IPS-20b (cell line): ENCODE measurements around the gene JADE2.
A peak's percentile ranks its signal among the peaks of the same experiment; 100 is the strongest.

Source experiments
- H3K27ac ChIP-seq: one replicate; pipeline ENCODE4 v1.5.1; 2013; ENCODE audit warnings: low read length
- H3K27me3 ChIP-seq: 2 replicates; pipeline ENCODE4 v1.6.1; 2013; ENCODE audit warnings: mild to moderate bottlenecking, low read length, inconsistent platforms; ENCODE audit not compliant: insufficient read depth
- H3K36me3 ChIP-seq: 2 replicates; pipeline ENCODE4 v1.6.1; 2013; ENCODE audit warnings: low read depth, mild to moderate bottlenecking, inconsistent platforms, low read length, moderate library complexity; ENCODE audit not compliant: insufficient read depth
- H3K4me1 ChIP-seq: 2 replicates; pipeline ENCODE4 v1.6.1; 2013; ENCODE audit warnings: mild to moderate bottlenecking, control low read depth, inconsistent platforms, low read length, moderate library complexity; ENCODE audit not compliant: insufficient read depth
- H3K4me3 ChIP-seq: 2 replicates; pipeline ENCODE4 v1.5.1; 2013; ENCODE audit warnings: mild to moderate bottlenecking, low read length, inconsistent platforms
- H3K9ac ChIP-seq: 2 replicates; pipeline ENCODE4 v1.6.1; 2013; ENCODE audit warnings: low read depth, mild to moderate bottlenecking, inconsistent platforms, low read length, moderate library complexity
- H3K9me3 ChIP-seq: 2 replicates; pipeline ENCODE4 v1.6.1; 2013; ENCODE audit warnings: mild to moderate bottlenecking, low read depth, low read length, inconsistent platforms; ENCODE audit not compliant: insufficient read depth

JADE2 gene

DNA sequence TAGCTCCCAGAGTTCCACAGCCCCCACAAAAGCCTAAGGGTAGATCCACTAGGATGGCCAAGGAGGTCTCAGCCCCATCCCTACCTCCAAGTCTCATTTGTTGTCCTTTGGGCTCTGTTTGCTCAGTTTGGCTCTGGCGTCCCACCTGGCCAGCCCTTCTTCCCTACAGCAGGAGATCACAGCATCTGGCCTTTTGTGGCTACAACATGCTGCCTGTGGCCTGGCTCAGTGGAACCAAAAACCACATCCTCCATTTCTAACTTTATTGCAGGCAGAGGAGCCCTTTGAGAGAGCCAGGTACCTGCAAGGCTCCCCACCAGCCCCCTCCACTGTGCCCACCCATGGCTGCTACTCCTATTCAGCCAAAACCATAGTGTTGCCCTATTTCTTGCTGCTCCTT lies 11.4 kb downstream of the JADE2 start:
- Histone ChIP-seq H3K27me3 (no peaks in the 10 kb centered on the region), H3K9ac (no peak overlapping the region), H3K4me1 (peaks cover 27% of the 10 kb centered on the region), H3K4me3 (no peak overlapping the region), H3K36me3 (peaks cover 44% of the 10 kb centered on the region), H3K9me3 (no peaks in the 10 kb centered on the region), H3K27ac (no peak overlapping the region)

GRCh38 chr5:134537297-134537696 lies 11.8 kb downstream of the JADE2 start:
- Histone ChIP-seq H3K9ac (no peak overlapping the region), H3K36me3 (peaks cover 48% of the 10 kb centered on the region), H3K4me1 (peaks cover 26% of the 10 kb centered on the region), H3K27me3 (no peaks in the 10 kb centered on the region), H3K9me3 (no peaks in the 10 kb centered on the region), H3K27ac (no peak overlapping the region), H3K4me3 (no peak overlapping the region)

GRCh38 chr5:134538296-134538695 lies 12.8 kb downstream of the JADE2 start:
- Histone ChIP-seq H3K4me3 (no peak overlapping the region), H3K27ac (peak overlapping the region; percentile 19), H3K9ac (no peak overlapping the region), H3K4me1 (peaks cover 23% of the 10 kb centered on the region), H3K9me3 (no peaks in the 10 kb centered on the region), H3K27me3 (no peaks in the 10 kb centered on the region), H3K36me3 (peaks cover 48% of the 10 kb centered on the region)

GRCh38 chr5:134539732-134540131 lies 14.3 kb downstream of the JADE2 start:
- H3K27me3 ChIP-seq, result no peaks in the 10 kb centered on the region
- peaks cover 17% of the 10 kb centered on the region for H3K4me1 ChIP-seq
- no peaks in the 10 kb centered on the region for H3K9me3 ChIP-seq
- H3K9ac ChIP-seq, result peak overlapping the region; percentile 60; the same call in 1 of the 2 replicates
- peak overlapping the region; percentile 37; the same call in 1 of the 2 replicates for H3K4me3 ChIP-seq
- peaks cover 57% of the 10 kb centered on the region for H3K36me3 ChIP-seq
- peak overlapping the region; percentile 70 for H3K27ac ChIP-seq

DNA sequence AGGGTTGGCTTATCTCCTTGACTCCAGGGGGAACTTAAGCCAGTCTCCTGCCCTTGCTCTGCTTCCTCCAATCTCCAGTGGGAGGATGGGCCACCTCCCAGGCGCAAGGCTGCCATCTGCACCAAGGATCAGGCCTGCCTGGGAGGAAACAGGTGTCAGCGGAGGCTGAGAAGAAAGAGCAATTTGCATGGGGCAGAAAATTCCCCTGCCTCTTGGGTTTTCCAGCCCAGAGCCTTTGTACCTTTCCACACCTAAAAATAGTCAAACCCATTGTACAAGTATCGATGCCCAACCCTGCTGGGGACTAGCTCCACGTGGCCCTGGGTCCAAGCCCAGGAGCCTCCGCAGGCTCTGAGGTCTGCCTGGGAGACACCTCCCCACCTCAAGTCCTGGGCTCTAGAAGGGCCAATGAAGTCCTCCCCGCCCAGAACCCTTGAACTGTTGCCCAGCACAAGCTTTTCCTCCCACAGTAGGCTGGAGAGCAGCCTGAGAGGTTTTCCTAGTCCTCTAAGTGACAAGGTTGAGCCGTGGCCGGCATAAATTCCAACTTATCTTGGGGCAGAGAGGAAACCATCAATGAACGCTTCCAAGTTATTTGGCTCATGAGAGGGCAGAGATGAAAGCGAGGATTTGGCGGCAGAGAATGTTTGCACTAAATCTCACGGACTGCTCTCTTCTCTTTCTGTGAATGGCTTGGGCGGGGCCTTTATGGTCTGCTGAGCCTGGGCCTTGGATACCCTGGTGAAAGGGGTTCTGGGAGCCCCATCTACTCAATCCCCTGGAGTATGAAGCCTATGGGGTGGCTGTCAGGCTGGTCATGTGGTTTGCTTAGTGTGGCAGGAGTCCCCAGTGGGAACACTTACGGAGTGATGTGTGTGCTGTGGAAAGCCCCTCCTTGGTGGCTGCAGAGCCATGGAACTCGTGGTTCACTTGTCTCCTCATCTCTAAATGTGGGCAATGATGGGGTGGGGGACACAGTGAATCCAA lies 15.6 kb downstream of the JADE2 start:
- H3K9ac ChIP-seq, result peak overlapping the region; percentile 60
- peaks cover 62% of the 10 kb centered on the region for H3K36me3 ChIP-seq
- H3K4me1 ChIP-seq, result peaks cover 15% of the 10 kb centered on the region; the same call in 1 of the 2 replicates

DNA sequence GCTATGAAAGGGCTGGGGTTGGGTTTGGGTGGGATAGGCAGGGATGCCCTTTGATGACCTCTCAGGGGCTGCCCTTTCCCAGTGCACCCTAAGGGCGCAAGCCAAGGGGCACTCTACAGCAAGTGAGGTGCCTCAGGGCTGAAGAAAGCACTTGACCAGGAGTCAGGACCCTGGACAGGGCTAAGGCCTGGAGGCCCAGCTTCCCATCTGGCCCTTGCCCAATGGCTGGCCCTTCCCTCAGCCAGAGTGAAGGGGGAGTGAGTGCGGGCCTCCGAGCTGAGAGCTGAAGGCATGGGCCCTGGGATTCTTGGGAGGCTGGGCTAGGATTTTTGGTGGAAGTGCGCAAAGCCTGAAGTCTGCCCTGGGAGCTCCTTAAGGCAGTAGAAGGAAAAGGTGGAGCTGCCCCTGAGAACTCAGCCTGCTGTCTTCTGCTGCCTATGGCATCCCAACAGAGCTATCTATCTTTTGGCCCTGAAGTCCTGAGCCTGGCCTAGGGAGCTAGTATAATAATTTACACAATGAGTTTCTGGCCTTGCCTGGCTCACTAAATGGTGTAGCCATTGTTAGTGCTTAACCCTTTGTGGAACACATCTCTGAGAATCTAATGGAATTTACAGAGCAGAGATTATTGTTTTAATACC lies 16.4 kb downstream of the JADE2 start:
- H3K27me3 ChIP-seq, result no peaks in the 10 kb centered on the region
- peaks cover 15% of the 10 kb centered on the region; the same call in 1 of the 2 replicates for H3K4me1 ChIP-seq
- H3K4me3 ChIP-seq, result no peak overlapping the region
- no peak overlapping the region for H3K27ac ChIP-seq
- peaks cover 60% of the 10 kb centered on the region for H3K36me3 ChIP-seq
- no peak overlapping the region for H3K9ac ChIP-seq
- H3K9me3 ChIP-seq, result no peaks in the 10 kb centered on the region

More for the DNA sequence above, 15.6 kb downstream of the JADE2 start:
- H3K27ac ChIP-seq, result peak overlapping the region; percentile 70
- H3K9me3 ChIP-seq, result no peaks in the 10 kb centered on the region
- no peaks in the 10 kb centered on the region for H3K27me3 ChIP-seq
- H3K4me3 ChIP-seq, result peak overlapping the region; percentile 37; the same call in 1 of the 2 replicates

DNA sequence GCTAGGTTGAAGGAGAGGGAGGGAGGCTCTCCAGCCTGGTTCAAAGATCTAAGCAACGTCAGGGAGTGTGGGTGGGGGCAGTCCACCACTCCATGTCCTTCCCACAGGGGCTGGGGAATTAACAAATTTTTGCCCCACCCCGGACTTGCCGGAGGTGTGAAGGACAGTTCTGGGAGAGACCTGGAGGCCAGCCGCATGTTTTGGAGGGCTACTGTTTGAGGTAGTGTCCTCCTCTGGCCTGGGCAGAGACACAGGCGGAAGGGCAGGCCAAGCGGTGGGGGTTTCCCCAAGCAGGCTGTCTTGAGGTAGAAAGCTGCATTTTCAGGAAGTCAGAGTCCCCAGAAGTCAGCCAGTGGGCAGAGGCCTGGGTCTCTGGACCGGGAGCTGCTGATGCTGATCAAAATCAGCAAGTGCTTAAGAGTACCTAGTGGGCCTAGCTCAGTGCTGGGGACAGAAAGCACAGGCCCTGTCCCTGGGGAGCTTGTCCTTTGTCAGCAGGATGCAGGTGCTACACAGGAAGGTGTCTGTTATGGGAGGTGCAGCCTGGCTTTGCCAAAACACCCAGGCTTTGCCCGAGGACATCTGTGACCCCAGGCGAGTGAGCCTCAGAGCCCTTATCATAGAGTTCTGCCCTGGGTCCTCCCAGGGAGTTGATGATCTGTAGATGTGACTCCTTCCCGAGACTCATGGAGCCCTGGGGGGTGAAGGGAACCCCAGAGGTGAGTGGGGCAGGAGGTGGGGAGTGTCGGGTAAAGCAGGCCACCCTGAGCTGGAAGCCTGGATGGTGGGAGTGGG lies 18.5 kb downstream of the JADE2 start:
- Histone ChIP-seq H3K9me3 (no peaks in the 10 kb centered on the region), H3K4me3 (no peak overlapping the region), H3K27ac (no peak overlapping the region), H3K27me3 (no peaks in the 10 kb centered on the region), H3K36me3 (peaks cover 60% of the 10 kb centered on the region), H3K9ac (no peak overlapping the region), H3K4me1 (peaks cover 21% of the 10 kb centered on the region; the same call in 1 of the 2 replicates)

- peaks cover 17% of the 10 kb centered on the region; the same call in 1 of the 2 replicates for H3K4me1 ChIP-seq
- no peaks in the 10 kb centered on the region for H3K9me3 ChIP-seq
- H3K36me3 ChIP-seq, result peaks cover 66% of the 10 kb centered on the region
- no peak overlapping the region for H3K9ac ChIP-seq
- no peak overlapping the region for H3K27ac ChIP-seq
- H3K27me3 ChIP-seq, result no peaks in the 10 kb centered on the region
- H3K4me3 ChIP-seq, result no peak overlapping the region
Measured at GRCh38 chr5:134545070-134545868, 19.8 kb downstream of the JADE2 start.

DNA sequence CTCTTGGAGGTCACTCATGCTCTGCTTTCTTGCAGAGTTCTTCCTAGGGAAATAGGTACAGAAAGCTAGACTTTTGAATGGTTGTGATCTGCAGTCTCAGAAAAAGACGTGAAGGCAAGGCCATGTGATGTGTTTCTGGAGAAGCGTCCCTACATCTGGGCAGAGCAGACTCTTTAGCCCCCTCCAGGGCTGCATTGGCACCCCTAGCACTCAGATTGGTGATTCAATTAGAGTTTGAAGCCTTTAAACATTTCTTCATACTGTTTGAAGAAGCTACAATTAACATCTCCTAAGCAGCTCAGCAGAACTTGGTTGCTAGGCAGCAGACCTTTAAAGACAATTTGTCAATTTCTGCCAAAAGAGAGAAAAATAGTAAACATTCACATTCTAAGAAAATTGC lies 21.6 kb downstream of the JADE2 start:
- Histone ChIP-seq H3K4me1 (peaks cover 11% of the 10 kb centered on the region; the same call in 1 of the 2 replicates), H3K27ac (no peak overlapping the region), H3K27me3 (no peaks in the 10 kb centered on the region), H3K9me3 (no peaks in the 10 kb centered on the region), H3K9ac (no peak overlapping the region), H3K4me3 (no peak overlapping the region), H3K36me3 (peaks cover 59% of the 10 kb centered on the region)

DNA sequence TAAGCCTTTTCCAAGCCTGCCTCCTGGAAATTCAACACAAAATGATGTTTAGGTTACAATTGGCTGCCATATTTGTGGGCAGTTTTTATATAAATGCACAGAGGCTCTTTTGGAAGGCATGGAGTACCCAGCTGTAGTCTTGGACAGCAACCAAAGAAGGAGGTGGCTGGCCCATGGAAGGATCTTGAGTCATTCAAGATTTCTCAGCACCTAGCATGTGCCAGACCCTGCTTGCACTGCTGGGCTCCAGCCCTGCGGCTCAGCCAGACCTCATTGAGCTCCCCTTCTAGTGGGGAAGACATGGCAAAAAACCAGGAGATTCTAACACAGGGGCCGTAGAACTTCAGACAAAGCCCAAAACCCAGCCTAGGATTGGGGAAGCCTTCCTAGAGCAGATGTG lies 22.1 kb downstream of the JADE2 start:
- no peak overlapping the region for H3K9ac ChIP-seq

More for the DNA sequence above, 22.1 kb downstream of the JADE2 start:
- Histone ChIP-seq H3K4me3 (no peak overlapping the region), H3K27ac (peak overlapping the region; percentile 39), H3K27me3 (no peaks in the 10 kb centered on the region), H3K36me3 (peaks cover 62% of the 10 kb centered on the region), H3K4me1 (peaks cover 10% of the 10 kb centered on the region; the same call in 1 of the 2 replicates), H3K9me3 (no peaks in the 10 kb centered on the region)
